ENCODE data around the gene DEGS2. TPM values are rescaled to one million over a fixed set of nuclear protein-coding genes. Genes with fewer than 3 reads are reported as not detected.
A peak's percentile ranks its signal among the peaks of the same experiment; 100 is the strongest.

Gene DEGS2
- total and polyA plus RNA-seq, 3 experiments from 2014 or later = 0.35 to 0.72 (median 0.42) TPM

- Histone ChIP-seq H3K9me3 (ENCODE audit: low read length) (no peaks in the 10 kb centered on the region), H3K27ac (ENCODE audit: low read depth, low read length) (no peak overlapping the region), H3K4me3 (ENCODE audit: low read length) (no peak overlapping the region), H3K27me3 (ENCODE audit: insufficient read depth, low read length, poor library complexity, severe bottlenecking) (no peaks in the 10 kb centered on the region), H3K36me3 (ENCODE audit: insufficient read depth, low read length) (peaks cover 87% of the 10 kb centered on the region), H3K4me1 (ENCODE audit: insufficient read depth, low read length) (no peaks in the 10 kb centered on the region)
- Mint-ChIP-seq H3K9me3 (no peaks in the 10 kb centered on the region), H3K4me3 (no peak overlapping the region), H3K4me1 (peaks cover 2 to 11% (median 4%) of the 10 kb centered on the region in 3 donors), H3K27ac (peak overlapping the region in 2 of 8 donors; percentile 26 to 72), H3K36me3 (peaks cover 0 to 94% (median 19%) of the 10 kb centered on the region in 3 donors), H3K27me3 (peaks cover 0 to 2% of the 10 kb centered on the region in 2 donors)
- POLR2A ChIA-PET = no interaction called here
- no peak for DNase-seq
- CTCF ChIA-PET = no interaction called here
Measured at GRCh38 chr14:100126401-100126800, 33.0 kb downstream of the DEGS2 start.

DNA sequence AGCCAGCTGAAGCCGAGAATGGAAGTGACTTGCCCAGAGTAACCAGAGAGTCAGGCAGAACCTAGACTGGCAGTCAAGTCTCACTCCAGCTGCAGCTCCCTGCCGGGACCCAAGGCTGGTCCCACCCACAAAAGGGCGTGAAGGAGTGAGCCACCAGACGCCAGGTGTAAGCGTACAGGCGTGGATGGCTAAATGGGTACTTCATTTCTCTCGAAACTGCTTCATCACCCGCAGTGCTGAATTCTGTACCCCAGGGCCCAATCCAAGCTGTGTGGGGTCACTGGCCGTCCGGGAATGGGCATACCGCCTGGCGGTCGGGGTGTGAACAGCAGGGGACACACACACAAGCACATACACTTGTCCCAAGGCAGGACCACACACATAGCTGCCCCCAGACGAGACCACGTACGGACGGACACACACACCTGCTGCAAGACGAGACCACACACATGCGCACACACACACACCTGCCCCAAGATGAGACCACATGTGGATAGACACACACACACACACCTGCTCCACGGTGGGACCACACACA, 34.8 kb downstream of the DEGS2 start:
- no peaks in the 10 kb centered on the region for H3K4me1 ChIP-seq (ENCODE audit: insufficient read depth, low read length)
- H3K27me3 ChIP-seq (ENCODE audit: insufficient read depth, low read length, poor library complexity, severe bottlenecking) = no peaks in the 10 kb centered on the region
- no peak for DNase-seq
- Mint-ChIP-seq H3K4me1 (peaks cover 4 to 19% (median 6%) of the 10 kb centered on the region in 3 donors), H3K36me3 (peaks cover 0 to 94% (median 18%) of the 10 kb centered on the region in 3 donors), H3K4me3 (no peak overlapping the region), H3K9me3 (no peaks in the 10 kb centered on the region), H3K27ac (peak overlapping the region in 6 of 8 donors; percentile 29 to 77 (median 60)), H3K27me3 (no peaks in the 10 kb centered on the region)
- POLR2A ChIA-PET = no interaction called here
- H3K9me3 ChIP-seq (ENCODE audit: low read length) = no peaks in the 10 kb centered on the region
- peaks cover 79% of the 10 kb centered on the region for H3K36me3 ChIP-seq (ENCODE audit: insufficient read depth, low read length)
- H3K27ac ChIP-seq (ENCODE audit: low read depth, low read length) = no peak overlapping the region
- CTCF ChIA-PET = no interaction called here
- H3K4me3 ChIP-seq (ENCODE audit: low read length) = no peak overlapping the region

DNA sequence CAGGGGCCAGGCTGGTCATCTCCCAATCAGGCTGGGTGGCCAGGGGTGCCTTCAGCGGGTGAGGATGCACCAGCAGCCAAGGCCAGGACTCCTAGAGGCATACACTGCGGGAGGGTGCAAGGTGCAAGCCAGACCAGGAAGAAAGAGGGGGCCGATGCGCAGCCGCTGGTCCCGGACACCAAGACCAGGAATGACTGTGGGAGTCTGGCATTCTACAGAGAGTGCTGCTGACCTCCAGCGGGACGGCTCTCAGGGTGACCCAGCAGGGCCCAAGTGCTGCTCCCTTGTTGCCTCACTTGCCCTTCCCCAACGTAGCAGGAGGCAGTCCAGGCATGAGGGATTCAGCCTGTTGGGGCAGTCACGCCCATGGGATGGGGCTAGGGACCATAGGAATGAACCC, 35.8 kb downstream of the DEGS2 start:
- no peaks in the 10 kb centered on the region for H3K9me3 Mint-ChIP-seq
- no peak overlapping the region for H3K4me3 Mint-ChIP-seq
- peaks cover 0 to 95% (median 18%) of the 10 kb centered on the region in 3 donors for H3K36me3 Mint-ChIP-seq
- peak overlapping the region in 1 of 8 donors; percentile 51 for H3K27ac Mint-ChIP-seq
- Histone ChIP-seq H3K36me3 (ENCODE audit: insufficient read depth, low read length) (peaks cover 73% of the 10 kb centered on the region), H3K27me3 (ENCODE audit: insufficient read depth, low read length, poor library complexity, severe bottlenecking) (no peaks in the 10 kb centered on the region), H3K27ac (ENCODE audit: low read depth, low read length) (no peak overlapping the region), H3K9me3 (ENCODE audit: low read length) (no peaks in the 10 kb centered on the region), H3K4me3 (ENCODE audit: low read length) (no peak overlapping the region), H3K4me1 (ENCODE audit: insufficient read depth, low read length) (no peaks in the 10 kb centered on the region)
- no peaks in the 10 kb centered on the region for H3K27me3 Mint-ChIP-seq
- ChIA-PET POLR2A (no interaction called here), CTCF (no interaction called here)
- peaks cover 4 to 23% (median 6%) of the 10 kb centered on the region in 3 donors for H3K4me1 Mint-ChIP-seq
- DNase-seq = no peak

DNA sequence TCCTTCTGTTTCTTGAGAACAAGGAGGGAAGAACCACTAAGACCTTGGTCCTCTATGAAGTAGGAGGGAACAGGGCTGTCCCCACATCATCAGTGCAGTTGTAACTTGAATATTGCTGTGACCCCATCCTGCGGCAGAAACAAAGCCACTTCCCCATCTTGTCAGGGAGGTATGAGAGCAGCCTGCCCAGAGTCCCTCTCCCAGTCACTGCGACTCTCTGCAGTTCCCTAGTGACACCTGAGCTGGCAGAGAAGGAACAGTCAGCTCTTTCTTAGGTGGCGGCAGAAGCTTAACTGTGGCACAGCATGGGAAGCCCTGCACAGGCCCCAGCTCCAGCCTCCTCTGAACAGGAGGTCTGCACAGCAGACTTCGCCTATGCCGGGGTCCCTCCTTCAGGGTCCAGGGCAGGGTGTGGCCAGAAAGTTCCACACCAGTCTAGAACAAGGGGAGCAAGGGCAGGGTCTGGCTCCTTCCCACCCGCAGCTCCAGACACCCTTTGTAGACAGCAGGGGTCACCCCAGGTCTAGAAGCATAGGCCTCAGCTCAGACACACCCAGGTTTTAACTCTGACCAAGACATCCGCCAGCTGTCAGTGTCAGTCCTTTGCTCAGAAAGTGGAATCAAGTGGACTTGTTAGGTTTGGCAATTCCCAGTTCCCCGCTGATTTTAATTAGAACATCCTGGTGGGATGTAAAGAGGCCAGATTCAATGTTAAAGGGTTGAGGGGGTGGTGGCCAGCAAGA, 36.8 kb downstream of the DEGS2 start:
- Histone ChIP-seq H3K4me1 (ENCODE audit: insufficient read depth, low read length) (no peaks in the 10 kb centered on the region), H3K4me3 (ENCODE audit: low read length) (no peak overlapping the region), H3K27ac (ENCODE audit: low read depth, low read length) (no peak overlapping the region), H3K9me3 (ENCODE audit: low read length) (no peaks in the 10 kb centered on the region), H3K27me3 (ENCODE audit: insufficient read depth, low read length, poor library complexity, severe bottlenecking) (no peaks in the 10 kb centered on the region), H3K36me3 (ENCODE audit: insufficient read depth, low read length) (peaks cover 73% of the 10 kb centered on the region)
- ChIA-PET CTCF (interaction anchor here (1.5 to 58.3 kb wide), 3 partner anchors 14 to 70 kb away, joined by 4 to 1568 read pairs (median 12); partner anchors contain the start of gene EVL), POLR2A (no interaction called here)
- no peak for DNase-seq
- no peak overlapping the region for H3K4me3 Mint-ChIP-seq
- H3K27me3 Mint-ChIP-seq = no peaks in the 10 kb centered on the region
- H3K27ac Mint-ChIP-seq = peak overlapping the region in 3 of 8 donors; percentile 51 to 80 (median 77)
- H3K4me1 Mint-ChIP-seq = peaks cover 8 to 31% (median 10%) of the 10 kb centered on the region in 3 donors
- H3K9me3 Mint-ChIP-seq = no peaks in the 10 kb centered on the region
- peaks cover 3 to 96% (median 14%) of the 10 kb centered on the region in 3 donors for H3K36me3 Mint-ChIP-seq

DNA sequence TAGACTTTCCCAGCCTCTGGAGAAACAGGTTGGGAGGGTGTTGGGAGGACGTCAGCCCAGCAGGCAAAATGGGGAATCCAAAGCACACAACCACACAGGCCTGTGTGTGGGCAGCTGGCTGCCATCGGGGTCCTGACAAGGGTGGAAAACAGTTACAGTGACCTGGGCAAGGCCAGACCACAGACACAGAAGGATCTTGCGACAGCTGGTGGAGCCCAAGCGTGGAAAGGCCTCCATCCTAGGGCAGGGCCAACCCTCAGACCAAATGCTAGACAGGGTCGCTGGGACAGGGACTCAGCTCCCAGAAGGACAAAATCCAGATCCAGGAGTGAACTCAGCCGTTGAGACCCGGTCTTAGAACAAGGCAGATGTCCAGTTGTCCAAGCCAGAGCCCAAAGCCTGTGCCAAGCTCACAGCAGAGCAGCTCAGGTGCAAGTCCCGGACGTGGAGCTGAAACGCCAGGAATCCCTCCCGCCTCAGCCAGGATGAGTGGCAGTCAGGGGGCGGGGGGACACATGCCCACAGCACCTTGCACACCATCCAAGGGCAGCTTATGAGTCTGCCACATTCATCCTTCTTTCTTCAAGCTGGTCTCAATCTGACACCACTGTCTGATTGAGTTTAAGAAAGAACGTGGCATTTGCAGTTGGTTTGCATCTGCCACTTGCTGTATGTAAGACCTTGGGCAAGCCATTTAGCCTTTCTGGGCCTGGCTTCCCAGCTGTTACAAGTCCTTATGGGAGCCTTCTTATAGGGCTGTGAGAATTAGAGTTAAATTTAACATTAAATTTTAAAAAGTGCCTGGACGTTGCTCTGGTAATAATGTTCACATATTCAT, 37.6 kb downstream of the DEGS2 start:
- no peak for DNase-seq
- Mint-ChIP-seq H3K27me3 (no peaks in the 10 kb centered on the region), H3K4me1 (peaks cover 8 to 36% (median 14%) of the 10 kb centered on the region in 3 donors), H3K36me3 (peaks cover 3 to 96% (median 12%) of the 10 kb centered on the region in 3 donors), H3K4me3 (no peak overlapping the region), H3K27ac (peak overlapping the region in 3 of 8 donors; percentile 38 to 75 (median 51)), H3K9me3 (no peaks in the 10 kb centered on the region)
- no peaks in the 10 kb centered on the region for H3K4me1 ChIP-seq (ENCODE audit: insufficient read depth, low read length)
- no peaks in the 10 kb centered on the region for H3K27me3 ChIP-seq (ENCODE audit: insufficient read depth, low read length, poor library complexity, severe bottlenecking)
- ChIA-PET POLR2A (no interaction called here), CTCF (interaction anchor here (1.5 to 58.3 kb wide), 4 partner anchors 10 to 71 kb away, joined by 4 to 1568 read pairs (median 9); partner anchors contain the start of gene EVL)
- peaks cover 73% of the 10 kb centered on the region for H3K36me3 ChIP-seq (ENCODE audit: insufficient read depth, low read length)
- no peak overlapping the region for H3K27ac ChIP-seq (ENCODE audit: low read depth, low read length)
- no peak overlapping the region for H3K4me3 ChIP-seq (ENCODE audit: low read length)
- H3K9me3 ChIP-seq (ENCODE audit: low read length) = no peaks in the 10 kb centered on the region

DNA sequence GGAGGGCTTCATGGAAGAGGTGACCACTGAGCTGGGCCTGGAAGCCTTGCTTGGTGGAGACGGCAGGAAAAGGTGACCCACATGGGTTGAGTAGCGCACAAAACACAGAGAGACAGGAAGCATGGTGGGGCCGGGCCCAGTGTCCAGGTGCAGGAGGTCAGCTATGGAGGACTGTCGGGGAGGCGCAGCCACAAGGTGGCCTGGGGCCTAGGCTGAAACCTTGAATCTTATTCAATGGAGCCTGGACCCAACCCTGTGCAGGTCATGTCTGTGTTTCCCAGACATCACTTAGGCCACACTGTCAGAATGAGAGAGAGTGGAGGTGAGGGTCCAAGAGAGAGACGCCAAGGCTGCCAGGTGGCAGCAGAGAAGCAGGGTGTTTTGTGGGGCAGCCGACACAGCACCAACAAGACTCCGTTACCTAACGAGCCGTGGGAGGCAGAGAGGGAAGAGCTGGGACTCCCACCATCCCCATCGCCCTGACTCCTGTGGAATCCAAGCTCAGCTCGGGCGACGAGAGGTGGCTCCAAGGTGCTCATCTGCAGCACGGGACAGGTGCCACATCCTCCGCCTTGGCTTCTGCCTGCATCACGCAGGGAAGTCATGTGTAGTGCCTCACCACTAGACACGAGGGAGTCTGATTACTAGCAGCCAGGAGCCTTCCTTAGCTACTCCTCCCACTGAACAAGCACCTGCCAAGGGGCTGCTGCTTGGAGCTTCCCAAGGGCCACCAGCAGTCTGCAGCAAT, 38.7 kb downstream of the DEGS2 start:
- H3K4me3 Mint-ChIP-seq = peak overlapping the region in 1 of 7 donors; percentile 9
- no peaks in the 10 kb centered on the region for H3K4me1 ChIP-seq (ENCODE audit: insufficient read depth, low read length)
- H3K36me3 ChIP-seq (ENCODE audit: insufficient read depth, low read length) = peaks cover 73% of the 10 kb centered on the region
- peaks cover 13 to 46% (median 18%) of the 10 kb centered on the region in 3 donors for H3K4me1 Mint-ChIP-seq
- DNase-seq = no peak
- H3K27me3 ChIP-seq (ENCODE audit: insufficient read depth, low read length, poor library complexity, severe bottlenecking) = no peaks in the 10 kb centered on the region
- H3K27ac ChIP-seq (ENCODE audit: low read depth, low read length) = no peak overlapping the region
- no peaks in the 10 kb centered on the region for H3K27me3 Mint-ChIP-seq
- H3K36me3 Mint-ChIP-seq = peaks cover 3 to 96% (median 16%) of the 10 kb centered on the region in 3 donors
- no peaks in the 10 kb centered on the region for H3K9me3 Mint-ChIP-seq
- peak overlapping the region in 7 of 8 donors; percentile 46 to 72 (median 57) for H3K27ac Mint-ChIP-seq
- POLR2A ChIA-PET = interaction anchor here (1.0 kb wide), 1 partner anchor 13 kb away, joined by 3 read pairs; no protein-coding TSS in a partner anchor
- no peaks in the 10 kb centered on the region for H3K9me3 ChIP-seq (ENCODE audit: low read length)
- no peak overlapping the region for H3K4me3 ChIP-seq (ENCODE audit: low read length)
- CTCF ChIA-PET = interaction anchor here (1.5 to 58.3 kb wide), 4 partner anchors 11 to 72 kb away, joined by 4 to 1568 read pairs (median 9); partner anchors contain the start of gene EVL

DNA sequence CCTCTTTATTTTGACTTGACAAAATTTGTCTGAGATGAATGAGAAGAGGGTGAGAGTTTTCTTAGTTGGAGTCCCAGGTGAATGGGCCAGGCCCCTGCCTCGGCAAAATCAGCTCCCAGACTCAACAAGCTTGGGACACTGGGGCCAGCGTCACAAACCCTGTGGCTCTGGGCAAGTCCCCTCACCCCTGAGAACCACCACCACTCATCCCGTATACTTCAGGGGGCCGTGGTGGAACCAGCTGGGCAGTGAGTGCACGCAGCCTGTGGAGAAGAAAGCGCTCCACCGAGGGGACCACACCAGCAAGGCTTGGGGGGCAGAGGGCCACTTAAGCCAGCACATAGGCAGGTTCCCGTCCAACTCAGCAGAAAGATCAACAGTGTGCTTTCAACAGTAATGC, 40.2 kb downstream of the DEGS2 start:
- no peak overlapping the region for H3K27ac ChIP-seq (ENCODE audit: low read depth, low read length)
- no peak overlapping the region for H3K4me3 ChIP-seq (ENCODE audit: low read length)
- no peaks in the 10 kb centered on the region for H3K4me1 ChIP-seq (ENCODE audit: insufficient read depth, low read length)
- H3K36me3 ChIP-seq (ENCODE audit: insufficient read depth, low read length) = peaks cover 74% of the 10 kb centered on the region
- POLR2A ChIA-PET = no interaction called here
- DNase-seq = no peak
- Mint-ChIP-seq H3K4me3 (no peak overlapping the region), H3K27me3 (no peaks in the 10 kb centered on the region), H3K27ac (peak overlapping the region in 5 of 8 donors; percentile 21 to 55 (median 35)), H3K36me3 (peaks cover 3 to 95% (median 12%) of the 10 kb centered on the region in 3 donors), H3K9me3 (no peaks in the 10 kb centered on the region), H3K4me1 (peaks cover 9 to 50% (median 26%) of the 10 kb centered on the region in 3 donors)
- CTCF ChIA-PET = interaction anchor here (0.8 to 58.3 kb wide), 5 partner anchors 9 to 47 kb away, joined by 3 to 1568 read pairs (median 4); partner anchors contain the start of gene EVL
- H3K9me3 ChIP-seq (ENCODE audit: low read length) = no peaks in the 10 kb centered on the region
- no peaks in the 10 kb centered on the region for H3K27me3 ChIP-seq (ENCODE audit: insufficient read depth, low read length, poor library complexity, severe bottlenecking)

Measured in CD8-positive, alpha-beta memory T cell (primary cell).